SK-N-MC (cell line): ENCODE data around the gene TMEM119.

Source experiments
- EZH2 ChIP-seq: fragments of 200-600 bp; sonication (generic); IDR thresholded peaks from one replicate; pipeline ENCODE4 v1.6.1; 2017; ENCODE audit warnings: antibody characterized with exemption
- POLR2AphosphoS5 ChIP-seq: IDR thresholded peaks from 2 replicates; pipeline ENCODE4 v1.6.1; 2012; ENCODE audit warnings: mild to moderate bottlenecking, low read depth, low read length, borderline replicate concordance

- TF ChIP-seq EZH2 (no peak), POLR2AphosphoS5 (no peak)
These were observed 818 bp upstream of the TMEM119 start for GRCh38 chr12:108598553-108599250.
